K562 (cell line): ENCODE measurements around the gene CCL21. TPM values are rescaled to one million over a fixed set of nuclear protein-coding genes. Genes with fewer than 3 reads are reported as not detected.
A peak's percentile ranks its signal among the peaks of the same experiment; 100 is the strongest.

Source experiments
- ATAC-seq: fragments of 200-7000 bp; cut with Tn5 transposase; 3 replicates; pipeline ENCODE4 v1.9.1; 2020; ENCODE audit warnings: moderate library complexity
- BruUV-seq: library from RNA; stranded (reverse); fragments of 400-500 nt; replicated peaks from 2 replicates; lab custom pipeline; 2021; lab: Mats Ljungman, UMichigan
- CTCF ChIA-PET: fragments of 300-600 bp; formaldehyde crosslinking; extraction: SDS; loops from one replicate; lab custom pipeline; 2021; ENCODE audit warnings: low intra/inter-chr PET ratio; lab: Yijun Ruan, JAX
- POLR2A ChIA-PET: fragments of 300-600, 350-650 bp; sonication (Branson Sonifier 250); formaldehyde crosslinking; extraction: SDS; loops from one replicate; lab custom pipeline; 2021; ENCODE audit warnings: antibody characterized with exemption, inconsistent platforms; lab: Yijun Ruan, JAX
- DNase-seq, 4 experiments: peaks; one replicate each; pipeline versions ENCODE4 v3.0.0 to v3.0.0-alpha.2; 2011 to 2018; ENCODE audit warnings: low spot score in 3 of 4, mixed read lengths in 3 of 4; ENCODE audit errors: extremely low read depth in 1 of 4
- FAIRE-seq: peaks from 2 replicates; lab custom pipeline; 2011; peaks lifted over from hg19 to GRCh38; lab: Jason Lieb, UNC
- H2AFZ ChIP-seq: 2 replicates; pipeline ENCODE4 v1.6.0; 2011; ENCODE audit warnings: low read depth, low read length, control low read depth, inconsistent platforms
- H3K27ac ChIP-seq: fragments of 200-600 bp; 3 replicates; pipeline ENCODE4 v1.8.0; 2011; ENCODE audit warnings: low read depth, mild to moderate bottlenecking, control low read depth, inconsistent platforms, low read length, moderate library complexity, mixed read lengths; ENCODE audit errors: extremely low read depth
- H3K27me3 ChIP-seq, 2 experiments: fragments of 300-600 bp in 1 of 2; 2 replicates in 1 of 2; 3 replicates in 1 of 2; pipeline versions ENCODE4 v1.6.0 to v1.8.0; 2011; ENCODE audit warnings: inconsistent platforms in 2 of 2, low read length in 2 of 2, mild to moderate bottlenecking in 1 of 2, mixed read lengths in 1 of 2, moderate library complexity in 1 of 2; ENCODE audit not compliant: control insufficient read depth in 2 of 2, insufficient read depth in 2 of 2
- H3K36me3 ChIP-seq: fragments of 300-600 bp; 3 replicates; pipeline ENCODE4 v1.8.0; 2011; ENCODE audit warnings: mild to moderate bottlenecking, low read length, inconsistent platforms; ENCODE audit not compliant: control insufficient read depth, insufficient read depth
- H3K4me1 ChIP-seq, 2 experiments: fragments of 200-600 bp in 1 of 2; replicated peaks in 1 of 2; 2 replicates in 1 of 2; 3 replicates in 1 of 2; pipeline versions ENCODE4 v1.5.1 to v1.8.0; 2011; ENCODE audit warnings: inconsistent platforms in 2 of 2, low read length in 2 of 2, mild to moderate bottlenecking in 1 of 2, mixed read lengths in 1 of 2, moderate library complexity in 1 of 2; ENCODE audit not compliant: control insufficient read depth in 2 of 2, insufficient read depth in 2 of 2
- H3K4me2 ChIP-seq: 2 replicates; pipeline ENCODE4 v1.6.1; 2011; ENCODE audit warnings: low read length, control low read depth, inconsistent platforms, mixed read lengths; ENCODE audit not compliant: insufficient read depth
- H3K4me3 ChIP-seq: fragments of 200-600 bp; sonication (generic), shearing (Covaris generic); 2 replicates; pipeline ENCODE4 v1.5.1; 2016; ENCODE audit warnings: control low read depth, inconsistent platforms
- H3K79me2 ChIP-seq: fragments of 200-600 bp; 3 replicates; pipeline ENCODE4 v1.8.0; 2011; ENCODE audit warnings: low read length, inconsistent platforms; ENCODE audit not compliant: control insufficient read depth, insufficient read depth
- H3K9ac ChIP-seq, 2 experiments: 2 replicates each; pipeline versions ENCODE4 v1.6.0 to v1.6.1; 2011; ENCODE audit warnings: low read depth in 2 of 2, low read length in 2 of 2, control low read depth in 1 of 2, inconsistent platforms in 1 of 2, mild to moderate bottlenecking in 1 of 2, mixed read lengths in 1 of 2; ENCODE audit not compliant: insufficient read depth in 1 of 2
- H3K9me1 ChIP-seq: one replicate; pipeline ENCODE4 v1.6.0; 2011; ENCODE audit warnings: inconsistent platforms, mild to moderate bottlenecking, low read length, moderate library complexity; ENCODE audit not compliant: control insufficient read depth, insufficient read depth
- H3K9me3 ChIP-seq: replicated peaks from 2 replicates; pipeline ENCODE4 v1.5.1; 2011; ENCODE audit warnings: low read depth, low read length, inconsistent platforms; ENCODE audit not compliant: control insufficient read depth, insufficient read depth
- H4K20me1 ChIP-seq: replicated peaks from 2 replicates; pipeline ENCODE4 v1.6.1; 2011; ENCODE audit warnings: low read length, inconsistent platforms, mixed read lengths; ENCODE audit not compliant: control insufficient read depth, insufficient read depth
- CTBP1 ChIP-seq: fragments of 450-650 bp; IDR thresholded peaks from 2 replicates; pipeline ENCODE4 v1.6.1; 2016; ENCODE audit warnings: borderline replicate concordance
- MAZ ChIP-seq, 2 experiments: fragments of 450-650 bp in 1 of 2; sonication (generic) in 1 of 2; formaldehyde crosslinking; IDR thresholded peaks in 1 of 2; conservative IDR thresholded peaks in 1 of 2; 2 replicates each; pipeline versions ENCODE4 v1.4.0 to v1.5.0; 2020; ENCODE audit warnings: mild to moderate bottlenecking in 1 of 2, missing genetic modification reagents in 1 of 2
- NR1H2 ChIP-seq: sonication (generic); formaldehyde crosslinking; IDR thresholded peaks from 2 replicates; pipeline ENCODE4 v1.4.0; 2020; ENCODE audit warnings: mild to moderate bottlenecking, missing genetic modification reagents
- NRF1 ChIP-seq, 2 experiments: fragments of 450-650 bp; IDR thresholded peaks in 1 of 2; conservative IDR thresholded peaks in 1 of 2; 2 replicates each; pipeline ENCODE4 v1.6.1; 2014; ENCODE audit warnings: mild to moderate bottlenecking in 2 of 2
- PHTF2 ChIP-seq: fragments of 250-450 bp; sonication (Bioruptor Pico); IDR thresholded peaks from 2 replicates; pipeline ENCODE4 v1.5.0; 2021; ENCODE audit warnings: mild to moderate bottlenecking
- STAG1 ChIP-seq: sonication (generic); formaldehyde crosslinking; IDR thresholded peaks from 2 replicates; pipeline ENCODE4 v1.5.0; 2020; ENCODE audit warnings: missing genetic modification reagents, borderline replicate concordance
- WGBS: fragments of 100-300 bp; shearing (Covaris generic); methylation state at CpG from one replicate; pipeline ENCODE4 v1.1.6; 2016; ENCODE audit warnings: low coverage, mixed read lengths; ENCODE audit not compliant: insufficient coverage; ENCODE audit errors: missing lambda C conversion rate; 5-methylcytosine and 5-hydroxymethylcytosine counted together
- in situ Hi-C: fragments of 300-500 bp; cut with MboI; formaldehyde crosslinking; loops from 4 replicates; pipeline ENCODE4 v1.15.0; 2018; ENCODE audit warnings: inconsistent platforms, mixed read lengths
- intact Hi-C: fragments of 100-400 bp; cut with micrococcal nuclease; formaldehyde crosslinking; loops from 2 replicates; pipeline ENCODE4 v1.14.2; 2022
- polyA plus RNA-seq, 8 experiments: library from polyadenylated mRNA; depleted of rRNA in 4 of 8; stranded (reverse) in 5 of 8; unstranded in 3 of 8; fragments of >200 nt; fragmentation: Nextera tagmentation in 2 of 8; fragmentation: Illumina TruSeq in 1 of 8; extraction: Ambion mirVana in 2 of 8; extraction: Trizol in 1 of 8; gene quantifications; 2 replicates each; pipeline versions ENCODE4 v1.2.1 to v1.2.3, GENCODE V29; 2011 to 2014; ENCODE audit warnings: inconsistent platforms in 1 of 8, missing spikeins in 1 of 8
- total RNA-seq, 7 experiments: library from RNA; depleted of rRNA in 6 of 7; stranded (reverse); fragments of >200 nt in 6 of 7; fragmentation: Illumina TruSeq in 2 of 7; extraction: Trizol in 2 of 7; gene quantifications; 2 replicates each; pipeline versions ENCODE4 v1.2.1 to v1.2.3, GENCODE V29; 2011 to 2021; ENCODE audit warnings: low replicate concordance in 1 of 7
- TF ChIP-seq, protein P1 (sequence below): IDR thresholded peaks from 2 replicates; pipeline ENCODE4 v1.6.1; 2011; ENCODE audit warnings: borderline replicate concordance, low read depth, mild to moderate bottlenecking, moderate library complexity, low read length; ENCODE audit not compliant: insufficient read depth, poor library complexity, severe bottlenecking
- TF ChIP-seq, protein P2 (sequence below), 2 experiments: IDR thresholded peaks; 2 replicates each; pipeline ENCODE4 v1.6.1; 2011; ENCODE audit warnings: borderline replicate concordance in 1 of 2, control low read depth in 1 of 2, low read depth in 1 of 2, low read length in 1 of 2, mild to moderate bottlenecking in 1 of 2, mixed read lengths in 1 of 2, moderate library complexity in 1 of 2; ENCODE audit not compliant: insufficient read depth in 1 of 2, insufficient read length in 1 of 2, poor library complexity in 1 of 2, severe bottlenecking in 1 of 2; ENCODE audit errors: extremely low read depth in 1 of 2
- TF ChIP-seq, protein P3 (sequence below), 2 experiments: IDR thresholded peaks; 2 replicates each; pipeline ENCODE4 v1.6.1; 2012; ENCODE audit warnings: improper control_type of control experiment in 2 of 2, low read depth in 2 of 2, low read length in 2 of 2, borderline replicate concordance in 1 of 2
- TF ChIP-seq, protein P4 (sequence below), 3 experiments: IDR thresholded peaks in 2 of 3; conservative IDR thresholded peaks in 1 of 3; 2 replicates each; pipeline ENCODE4 v1.5.1; 2011 to 2012; ENCODE audit warnings: low read length in 3 of 3, mild to moderate bottlenecking in 3 of 3, control low read depth in 2 of 3, improper control_type of control experiment in 1 of 3, inconsistent platforms in 1 of 3, low read depth in 1 of 3, mixed read lengths in 1 of 3, moderate library complexity in 1 of 3; ENCODE audit not compliant: insufficient read depth in 2 of 3

The CCL21 gene
- total and polyA plus RNA-seq, 9 of the 15 experiments (the other 6 are each of a cell fraction or from before 2014, with no cell fraction given): not detected

DNA sequence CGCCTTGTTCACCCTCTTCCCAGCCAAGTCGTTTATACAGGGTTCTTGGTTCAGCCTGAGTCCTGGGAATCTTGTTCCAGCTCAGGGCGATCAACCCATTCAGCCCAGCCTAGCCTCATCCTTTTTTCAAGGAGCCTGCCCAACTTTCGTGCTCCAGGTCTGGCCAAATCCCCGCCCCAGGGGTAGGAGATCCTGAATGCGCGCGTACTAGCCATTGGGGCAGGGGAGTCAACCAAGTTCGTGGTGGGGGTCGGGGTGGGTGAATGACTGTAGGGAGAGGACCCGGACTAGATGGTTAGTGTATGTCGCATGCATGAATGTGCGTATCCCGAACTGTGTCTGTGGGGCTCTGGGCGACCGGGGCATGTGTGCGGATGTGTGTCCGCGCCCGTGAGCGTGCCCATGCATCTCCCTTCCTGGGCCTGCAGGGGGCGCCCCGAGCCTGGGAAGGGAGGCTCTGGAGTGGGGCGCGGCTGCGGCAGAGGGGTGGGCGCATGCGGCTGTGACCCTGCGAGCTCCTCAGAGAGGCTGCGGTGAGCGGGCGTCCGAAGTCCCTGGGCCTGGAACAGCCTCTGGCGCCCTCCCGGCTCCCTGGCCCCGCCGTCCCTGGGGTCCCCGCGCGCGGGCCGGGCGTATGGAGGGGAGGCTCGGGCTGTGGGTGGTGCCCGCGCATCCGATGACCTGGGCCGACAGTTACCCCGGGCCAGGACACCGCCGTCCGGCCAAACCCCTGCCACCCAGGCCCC, 8.7 kb downstream of the CCL21 start:
- in situ Hi-C loops: no loop called here
- no peaks in the 10 kb centered on the region for H3K9me1 ChIP-seq
- H3K4me1 ChIP-seq: peaks cover 0 to 13% of the 10 kb centered on the region in 2 experiments; a peak in 3 of 5 replicates
- ATAC-seq (peak; percentile 96), DNase-seq (peak; percentile 66 to 82 (median 76)), FAIRE-seq (no peak)
- BruUV-seq: no TSS peak
- H3K9ac ChIP-seq: peak overlapping the region in 1 of 2 experiments; percentile 77; a peak in 2 of 4 replicates
- H3K79me2 ChIP-seq: no peaks in the 10 kb centered on the region
- WGBS: 13% methylated on average over 20 of the region's 52 CpGs
- peak overlapping the region; percentile 46 for H3K4me3 ChIP-seq
- H3K27me3 ChIP-seq: peaks cover 0 to 5% of the 10 kb centered on the region in 2 experiments; a peak in 2 of 5 replicates
- intact Hi-C loops: loop anchor here (10.0 kb wide), 1 partner anchor 86 kb away; the partner anchor contains the start of gene RPP25L
- ChIA-PET CTCF (interaction anchor here (1.2 to 2.4 kb wide), 4 partner anchors 26 to 88 kb away, joined by 3 to 20 read pairs (median 10); partner anchors contain the start of gene RPP25L), POLR2A (no interaction called here)
- peak overlapping the region; percentile 79 for H3K4me2 ChIP-seq
- peak overlapping the region; percentile 76; the same call in 1 of the 2 replicates for H2AFZ ChIP-seq
- no peaks in the 10 kb centered on the region for H3K9me3 ChIP-seq
- H4K20me1 ChIP-seq: no peaks in the 10 kb centered on the region
- H3K36me3 ChIP-seq: no peaks in the 10 kb centered on the region
- no peak overlapping the region for H3K27ac ChIP-seq
- TF ChIP-seq NR1H2 (CRISPR knock-in tag) (no peak), PHTF2 (CRISPR knock-in tag) (no peak), NRF1 (conservative IDR thresholded peaks at IDR 0.05 in 1 of 2, IDR thresholded peaks at IDR 0.05 in 1 of 2) (peak; percentile 32 to 49; a peak in 3 of 4 replicates), STAG1 (CRISPR knock-in tag) (peak; percentile 11; the same call in 1 of the 2 replicates), CTBP1 (0 out of 2 replicates have a peak, but pooled peaks have one; percentile 23), MAZ (CRISPR knock-in tag; conservative IDR thresholded peaks at IDR 0.05 in 1 of 2, IDR thresholded peaks at IDR 0.05 in 1 of 2) (peak in 1 of 2 experiments; percentile 15; a peak in 1 of 4 replicates)
- TF ChIP-seq, protein P1, sequence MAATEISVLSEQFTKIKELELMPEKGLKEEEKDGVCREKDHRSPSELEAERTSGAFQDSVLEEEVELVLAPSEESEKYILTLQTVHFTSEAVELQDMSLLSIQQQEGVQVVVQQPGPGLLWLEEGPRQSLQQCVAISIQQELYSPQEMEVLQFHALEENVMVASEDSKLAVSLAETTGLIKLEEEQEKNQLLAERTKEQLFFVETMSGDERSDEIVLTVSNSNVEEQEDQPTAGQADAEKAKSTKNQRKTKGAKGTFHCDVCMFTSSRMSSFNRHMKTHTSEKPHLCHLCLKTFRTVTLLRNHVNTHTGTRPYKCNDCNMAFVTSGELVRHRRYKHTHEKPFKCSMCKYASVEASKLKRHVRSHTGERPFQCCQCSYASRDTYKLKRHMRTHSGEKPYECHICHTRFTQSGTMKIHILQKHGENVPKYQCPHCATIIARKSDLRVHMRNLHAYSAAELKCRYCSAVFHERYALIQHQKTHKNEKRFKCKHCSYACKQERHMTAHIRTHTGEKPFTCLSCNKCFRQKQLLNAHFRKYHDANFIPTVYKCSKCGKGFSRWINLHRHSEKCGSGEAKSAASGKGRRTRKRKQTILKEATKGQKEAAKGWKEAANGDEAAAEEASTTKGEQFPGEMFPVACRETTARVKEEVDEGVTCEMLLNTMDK: peak; percentile 79
- TF ChIP-seq, protein P2, sequence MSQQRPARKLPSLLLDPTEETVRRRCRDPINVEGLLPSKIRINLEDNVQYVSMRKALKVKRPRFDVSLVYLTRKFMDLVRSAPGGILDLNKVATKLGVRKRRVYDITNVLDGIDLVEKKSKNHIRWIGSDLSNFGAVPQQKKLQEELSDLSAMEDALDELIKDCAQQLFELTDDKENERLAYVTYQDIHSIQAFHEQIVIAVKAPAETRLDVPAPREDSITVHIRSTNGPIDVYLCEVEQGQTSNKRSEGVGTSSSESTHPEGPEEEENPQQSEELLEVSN (IDR thresholded peaks at IDR 0.05; ENCODE audit: borderline replicate concordance in 1 of 2, extremely low read depth in 1 of 2, insufficient read depth in 1 of 2, insufficient read length in 1 of 2, low read depth in 1 of 2, low read length in 1 of 2, poor library complexity in 1 of 2, severe bottlenecking in 1 of 2): peak in 1 of 2 experiments; percentile 60
- TF ChIP-seq, protein P3, sequence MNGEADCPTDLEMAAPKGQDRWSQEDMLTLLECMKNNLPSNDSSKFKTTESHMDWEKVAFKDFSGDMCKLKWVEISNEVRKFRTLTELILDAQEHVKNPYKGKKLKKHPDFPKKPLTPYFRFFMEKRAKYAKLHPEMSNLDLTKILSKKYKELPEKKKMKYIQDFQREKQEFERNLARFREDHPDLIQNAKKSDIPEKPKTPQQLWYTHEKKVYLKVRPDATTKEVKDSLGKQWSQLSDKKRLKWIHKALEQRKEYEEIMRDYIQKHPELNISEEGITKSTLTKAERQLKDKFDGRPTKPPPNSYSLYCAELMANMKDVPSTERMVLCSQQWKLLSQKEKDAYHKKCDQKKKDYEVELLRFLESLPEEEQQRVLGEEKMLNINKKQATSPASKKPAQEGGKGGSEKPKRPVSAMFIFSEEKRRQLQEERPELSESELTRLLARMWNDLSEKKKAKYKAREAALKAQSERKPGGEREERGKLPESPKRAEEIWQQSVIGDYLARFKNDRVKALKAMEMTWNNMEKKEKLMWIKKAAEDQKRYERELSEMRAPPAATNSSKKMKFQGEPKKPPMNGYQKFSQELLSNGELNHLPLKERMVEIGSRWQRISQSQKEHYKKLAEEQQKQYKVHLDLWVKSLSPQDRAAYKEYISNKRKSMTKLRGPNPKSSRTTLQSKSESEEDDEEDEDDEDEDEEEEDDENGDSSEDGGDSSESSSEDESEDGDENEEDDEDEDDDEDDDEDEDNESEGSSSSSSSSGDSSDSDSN (IDR thresholded peaks at IDR 0.05; ENCODE audit: borderline replicate concordance in 1 of 2, low read depth in 2 of 2, low read length in 2 of 2): 0 out of 4 replicates have a peak, but pooled peaks of 1 of the 2 experiments have one; percentile 36
- TF ChIP-seq, protein P4, sequence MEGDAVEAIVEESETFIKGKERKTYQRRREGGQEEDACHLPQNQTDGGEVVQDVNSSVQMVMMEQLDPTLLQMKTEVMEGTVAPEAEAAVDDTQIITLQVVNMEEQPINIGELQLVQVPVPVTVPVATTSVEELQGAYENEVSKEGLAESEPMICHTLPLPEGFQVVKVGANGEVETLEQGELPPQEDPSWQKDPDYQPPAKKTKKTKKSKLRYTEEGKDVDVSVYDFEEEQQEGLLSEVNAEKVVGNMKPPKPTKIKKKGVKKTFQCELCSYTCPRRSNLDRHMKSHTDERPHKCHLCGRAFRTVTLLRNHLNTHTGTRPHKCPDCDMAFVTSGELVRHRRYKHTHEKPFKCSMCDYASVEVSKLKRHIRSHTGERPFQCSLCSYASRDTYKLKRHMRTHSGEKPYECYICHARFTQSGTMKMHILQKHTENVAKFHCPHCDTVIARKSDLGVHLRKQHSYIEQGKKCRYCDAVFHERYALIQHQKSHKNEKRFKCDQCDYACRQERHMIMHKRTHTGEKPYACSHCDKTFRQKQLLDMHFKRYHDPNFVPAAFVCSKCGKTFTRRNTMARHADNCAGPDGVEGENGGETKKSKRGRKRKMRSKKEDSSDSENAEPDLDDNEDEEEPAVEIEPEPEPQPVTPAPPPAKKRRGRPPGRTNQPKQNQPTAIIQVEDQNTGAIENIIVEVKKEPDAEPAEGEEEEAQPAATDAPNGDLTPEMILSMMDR (IDR thresholded peaks at IDR 0.05 in 2 of 3, conservative IDR thresholded peaks at IDR 0.05 in 1 of 3; ENCODE audit: insufficient read depth in 2 of 3, low read depth in 1 of 3, low read length in 3 of 3): peak; percentile 65 to 81 (median 75)
